GM21526 (cell line): ENCODE measurements around the gene ADGRV1.
"Not testable (repeated sequence)": the region's sequence is repeated elsewhere in the genome, so short reads cannot be mapped to it uniquely, and the experiment has no call there.

Experiments used
- ATAC-seq: cut with Tn5 transposase; IDR thresholded peaks from one replicate; pipeline ENCODE4 v1.9.1; 2021; ENCODE audit warnings: moderate library complexity; ENCODE audit not compliant: unreplicated experiment, low FRiP score

The ADGRV1 gene

DNA sequence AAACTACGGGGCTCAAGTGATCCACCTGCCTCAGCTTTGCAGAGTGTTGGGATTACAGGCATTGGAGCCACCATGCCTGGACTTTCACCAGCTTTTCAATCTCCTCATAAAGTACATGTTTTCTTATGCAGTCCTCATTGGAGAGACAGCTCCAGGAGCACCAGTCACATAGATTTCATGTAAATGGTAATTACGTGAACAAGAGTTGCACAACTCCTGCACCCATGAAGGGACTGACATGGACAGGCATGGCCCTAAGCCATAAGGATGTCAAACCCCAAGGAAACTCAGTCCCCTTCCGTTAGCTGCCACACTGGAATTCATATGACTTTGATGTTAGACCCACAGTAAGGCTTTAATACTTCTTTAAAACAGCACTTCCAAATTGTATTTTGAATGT lies 7.6 kb upstream of the ADGRV1 start:
- ATAC-seq, result no peak

GRCh38 chr5:90551376-90551775 lies 7.2 kb upstream of the ADGRV1 start:
- ATAC-seq, result no peak

- ATAC-seq, result no peak
These were observed 4.9 kb upstream of the ADGRV1 start for GRCh38 chr5:90553711-90554110.

DNA sequence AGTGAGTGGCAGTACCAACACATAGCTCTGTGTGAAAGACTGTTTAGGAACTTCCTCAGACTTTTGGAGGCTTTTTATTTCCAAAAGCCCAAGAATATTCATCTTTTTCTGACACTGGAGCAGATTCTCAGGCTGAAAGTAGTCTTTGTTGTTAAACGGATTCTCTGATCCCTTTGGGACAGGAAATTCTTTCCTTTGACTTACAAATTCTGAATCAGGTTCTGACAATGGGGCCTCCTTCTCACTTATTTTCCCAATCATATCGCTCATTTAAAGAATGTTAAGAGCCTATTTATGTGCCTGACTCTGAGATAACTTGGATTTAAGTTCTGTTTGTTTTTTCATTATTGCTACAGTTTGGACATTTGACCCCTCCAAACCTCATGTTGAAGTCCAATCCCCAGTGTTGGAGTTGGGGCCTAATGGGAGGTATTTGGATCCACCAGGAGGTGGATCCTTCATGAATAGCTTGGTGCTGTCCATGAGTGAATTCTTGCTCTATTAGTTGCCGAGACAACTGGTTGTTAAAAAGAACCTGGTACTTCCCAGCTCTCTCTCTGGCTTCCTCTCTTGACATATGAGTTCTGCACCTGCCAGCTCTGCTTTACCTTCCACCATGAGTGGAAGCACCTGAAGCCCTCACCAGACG lies 4.1 kb upstream of the ADGRV1 start:
- ATAC-seq, result no peak

- ATAC-seq, result no peak
These were observed 2.9 kb upstream of the ADGRV1 start for GRCh38 chr5:90555666-90556065.

DNA sequence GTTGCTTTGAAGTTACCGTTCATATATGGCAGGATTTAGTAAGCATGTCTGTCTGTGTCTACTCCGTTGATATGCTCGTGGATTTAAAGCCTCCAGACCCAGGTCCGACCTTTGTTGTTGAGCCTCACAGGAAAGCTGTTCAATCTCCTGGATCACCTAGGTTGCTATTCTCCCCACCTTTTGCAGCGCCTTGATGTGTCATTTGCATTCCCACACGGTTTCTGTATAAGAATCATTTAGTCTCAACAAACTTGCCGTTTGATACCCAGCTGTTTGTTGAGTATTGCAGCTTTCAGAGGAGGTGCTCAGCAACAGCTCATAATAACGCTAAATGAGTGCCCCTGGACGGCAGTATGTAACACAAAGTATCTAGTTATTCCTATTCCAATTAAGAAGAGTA lies 1.2 kb upstream of the ADGRV1 start:
- ATAC-seq, result no peak

DNA sequence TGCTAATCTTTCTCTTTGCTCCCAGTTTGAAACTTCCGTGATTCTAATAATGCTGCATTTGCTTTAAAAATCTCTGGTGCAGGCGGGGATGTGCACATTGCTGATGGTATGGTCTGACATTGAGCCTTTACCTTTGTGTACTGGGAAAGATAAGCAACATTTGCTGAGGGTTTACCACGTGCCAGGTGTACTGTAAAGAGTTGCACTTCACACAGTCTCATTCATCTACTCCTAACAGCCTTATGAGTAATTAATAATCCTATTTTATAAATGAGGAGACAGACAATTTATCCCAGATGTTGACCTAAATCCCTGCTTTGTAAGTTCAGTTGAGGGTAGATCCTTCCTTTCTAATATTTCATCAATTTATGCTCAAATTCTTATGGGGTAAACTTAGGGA lies 726 bp upstream of the ADGRV1 start:
- ATAC-seq, result no peak

- no peak for ATAC-seq
These were observed 2.2 kb downstream of the ADGRV1 start for GRCh38 chr5:90560771-90561170.

GRCh38 chr5:90561766-90562165 lies 3.2 kb downstream of the ADGRV1 start:
- no peak for ATAC-seq

DNA sequence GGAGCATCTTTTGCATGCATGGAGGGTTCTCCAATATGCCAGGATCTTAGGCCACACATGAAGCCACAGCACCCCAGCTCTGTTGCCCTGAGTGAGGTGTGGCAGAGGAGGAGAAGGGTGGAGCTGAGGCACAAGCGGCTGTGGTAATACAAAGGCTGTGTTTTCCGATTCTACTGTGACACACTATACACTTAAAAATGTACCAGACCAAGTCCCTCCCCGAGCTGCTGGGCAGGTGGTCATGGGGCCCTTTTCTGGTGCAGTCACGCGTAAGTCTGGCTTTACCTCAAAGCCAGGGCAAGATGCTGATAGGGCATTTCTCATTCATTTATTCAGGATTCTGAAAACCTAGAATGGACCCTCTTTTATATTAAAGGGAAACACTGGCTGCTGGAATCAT lies 3.7 kb downstream of the ADGRV1 start:
- no peak for ATAC-seq

- no peak for ATAC-seq
These were observed 4.5 kb downstream of the ADGRV1 start for GRCh38 chr5:90563108-90563507.

DNA sequence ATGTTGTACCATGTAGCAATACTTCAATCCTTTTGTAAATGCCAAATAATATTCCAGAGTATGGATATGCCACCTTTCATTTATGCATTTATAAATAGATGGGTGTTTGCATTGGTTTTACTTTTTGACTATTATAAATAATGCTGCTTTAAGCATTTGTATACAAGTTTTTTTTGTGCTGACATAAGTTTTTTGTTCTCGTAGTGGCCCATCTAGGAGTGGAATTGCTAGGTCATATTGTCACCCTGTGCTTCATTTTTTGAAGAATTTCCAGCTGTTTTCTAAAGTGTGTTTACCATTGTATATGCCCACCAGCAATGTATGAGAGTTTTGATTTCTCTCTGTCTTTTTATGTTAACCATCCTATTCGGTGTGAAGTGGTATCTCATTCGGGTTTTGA lies 6.9 kb downstream of the ADGRV1 start:
- no peak for ATAC-seq

- no peak for ATAC-seq
These were observed 10.5 kb downstream of the ADGRV1 start for GRCh38 chr5:90569084-90569483.

GRCh38 chr5:90570034-90570433 lies 11.4 kb downstream of the ADGRV1 start:
- no peak for ATAC-seq

DNA sequence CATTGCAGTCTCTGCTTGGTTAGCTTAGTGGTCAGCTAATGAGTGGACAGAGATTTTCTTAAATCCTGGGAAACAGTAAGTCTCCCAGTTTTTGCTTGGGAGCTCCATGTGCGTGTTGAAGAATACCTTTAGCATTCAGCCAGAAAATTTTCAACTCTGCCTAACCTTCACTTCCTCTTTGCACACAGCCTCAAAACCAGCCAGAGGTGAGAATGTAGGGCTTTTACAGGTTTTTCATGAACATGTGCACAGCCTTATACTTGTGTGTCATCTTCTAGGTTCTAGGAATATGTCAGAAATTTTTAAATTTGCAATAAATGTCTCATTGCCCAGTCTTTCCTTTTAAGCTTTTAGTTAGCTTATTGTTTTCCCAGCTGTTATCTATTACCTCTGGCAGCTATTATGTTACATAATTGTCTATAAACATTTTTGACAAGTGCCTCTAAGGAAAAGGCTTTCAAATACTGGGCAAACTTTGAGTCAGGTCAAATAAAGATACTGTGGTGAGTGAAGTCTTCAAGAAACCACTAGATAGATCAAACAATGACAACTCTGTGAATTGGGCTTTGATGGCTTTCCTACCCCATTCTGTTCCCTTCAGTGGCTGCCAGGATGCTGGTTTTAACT lies 12.7 kb downstream of the ADGRV1 start:
- ATAC-seq, result no peak

DNA sequence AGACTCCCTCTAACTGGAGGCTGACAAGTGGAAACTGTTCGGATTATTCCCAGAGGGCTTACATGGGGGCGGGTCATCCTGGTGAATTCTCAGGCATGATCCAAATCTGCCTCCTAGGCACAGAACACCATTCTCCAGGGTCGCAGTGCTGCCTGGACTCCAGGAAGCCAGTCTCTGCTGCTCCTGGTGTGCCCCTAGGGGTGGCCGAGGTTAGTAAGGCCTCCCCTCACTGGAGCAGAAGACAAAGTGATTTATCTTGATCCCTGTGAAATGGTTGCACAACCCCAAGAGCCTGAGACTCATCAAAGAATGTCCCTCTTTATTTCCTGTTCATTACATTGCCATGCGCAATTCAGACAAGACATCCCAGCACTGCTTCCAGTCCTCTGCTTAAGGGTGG lies 17.1 kb downstream of the ADGRV1 start:
- no peak for ATAC-seq

GRCh38 chr5:90576566-90576965 lies 18.0 kb downstream of the ADGRV1 start:
- not testable (repeated sequence) for ATAC-seq

GRCh38 chr5:90579905-90580304 lies 21.3 kb downstream of the ADGRV1 start:
- not testable (repeated sequence) for ATAC-seq

GRCh38 chr5:90581956-90582355 lies 23.4 kb downstream of the ADGRV1 start:
- ATAC-seq, result no peak

- ATAC-seq, result no peak
These were observed 26.9 kb downstream of the ADGRV1 start for GRCh38 chr5:90585337-90585986.

DNA sequence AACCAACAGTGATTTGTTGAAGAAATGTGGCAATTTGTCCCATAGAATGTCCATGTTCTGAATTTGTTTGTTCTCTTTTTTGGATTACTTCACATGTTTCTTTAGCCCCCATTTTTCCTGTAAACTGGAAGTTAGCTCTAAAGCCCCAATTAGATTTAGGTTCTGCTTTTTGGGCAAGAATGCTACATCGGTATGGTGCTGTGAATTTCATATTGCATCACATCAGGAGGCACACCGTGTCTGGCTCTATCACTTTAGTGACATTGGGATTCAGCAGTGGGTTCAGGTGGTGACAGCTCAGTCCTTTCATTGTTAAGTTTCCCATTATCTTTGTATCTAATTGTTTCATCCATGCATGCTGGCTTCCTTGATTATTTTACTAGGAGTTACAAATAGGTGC lies 27.9 kb downstream of the ADGRV1 start:
- no peak for ATAC-seq

- ATAC-seq, result no peak
These were observed 31.6 kb downstream of the ADGRV1 start for GRCh38 chr5:90590170-90590569.
